Aorta (tissue), 5 donors: Measurements from ENCODE around the gene PRR3. TPM values are rescaled to one million over a fixed set of nuclear protein-coding genes. Genes with fewer than 3 reads are reported as not detected.
A peak's percentile ranks its signal among the peaks of the same experiment; 100 is the strongest.

Source experiments
- ATAC-seq: fragments of 200-7000 bp; cut with Tn5 transposase; one replicate; pipeline ENCODE4 v1.9.1; 2022; ENCODE audit warnings: moderate library complexity; ENCODE audit not compliant: low FRiP score
- DNase-seq, 2 donors: peaks; one replicate each; pipeline ENCODE4 v3.0.0-alpha.2; 2020
- H3K27ac ChIP-seq, 2 donors: one replicate each; pipeline ENCODE4 v1.5.1; 2013; ENCODE audit warnings: low read length in 2 of 2, mild to moderate bottlenecking in 2 of 2, moderate library complexity in 2 of 2, control low read depth in 1 of 2, inconsistent platforms in 1 of 2, low read depth in 1 of 2
- H3K27me3 ChIP-seq, 2 donors: one replicate each; pipeline ENCODE4 v1.6.1; 2013; ENCODE audit warnings: control low read depth in 1 of 2, low read length in 1 of 2, mild to moderate bottlenecking in 1 of 2, moderate library complexity in 1 of 2; ENCODE audit not compliant: insufficient read depth in 2 of 2, control insufficient read depth in 1 of 2
- H3K36me3 ChIP-seq, 2 donors: one replicate each; pipeline ENCODE4 v1.6.1; 2013; ENCODE audit warnings: control low read depth in 1 of 2, low read length in 1 of 2, mild to moderate bottlenecking in 1 of 2; ENCODE audit not compliant: insufficient read depth in 2 of 2, control insufficient read depth in 1 of 2
- H3K4me1 ChIP-seq, 2 donors: one replicate each; pipeline ENCODE4 v1.6.1; 2013; ENCODE audit warnings: low read length in 2 of 2, control low read depth in 1 of 2, mild to moderate bottlenecking in 1 of 2, moderate library complexity in 1 of 2; ENCODE audit not compliant: insufficient read depth in 2 of 2, control insufficient read depth in 1 of 2
- H3K4me3 ChIP-seq, 2 donors: one replicate each; pipeline ENCODE4 v1.5.1; 2013; ENCODE audit warnings: low read length in 2 of 2, control low read depth in 1 of 2, mild to moderate bottlenecking in 1 of 2
- H3K9me3 ChIP-seq: one replicate; pipeline ENCODE4 v1.6.1; 2013; ENCODE audit warnings: mild to moderate bottlenecking, low read length; ENCODE audit not compliant: control insufficient read depth
- WGBS, 2 donors: extraction: QIAGEN DNeasy Blood & Tissue Kit; methylation state at CpG; one replicate each; pipeline ENCODE4 v1.1.7; 2013; 5-methylcytosine and 5-hydroxymethylcytosine counted together
- intact Hi-C, 2 donors: fragments of 100-400 bp; cut with DNase I; formaldehyde crosslinking; loops; one replicate each; pipeline versions ENCODE4 v1.14.2 to v1.15.0; 2022
- long read RNA-seq, 2 donors: library from polyadenylated mRNA; unstranded; transcript quantifications; one replicate each; pipeline ENCODE4 v2.0.0, GENCODE V29; 2020 to 2021
- polyA plus RNA-seq, 2 donors: library from polyadenylated mRNA; stranded (reverse); fragments of 200-250 nt; gene quantifications; one replicate each; pipeline ENCODE4 v1.2.3, GENCODE V29; 2013
- total RNA-seq, 2 donors: library from RNA; stranded (reverse); fragmentation: NEBNext Ultra II Directional; extraction: Animal tissue kit (Norgen Biotek cat#: 25700); gene quantifications; one replicate each; pipeline ENCODE4 v1.2.1, GENCODE V29; 2021
- donor health status: healthy with polysubstance abuse.
- donor health status: Bipolar disorder and iron deficiency.
- donor health status: DM: no; HTN: no; CAD: no.
- donor health status: DM: no; HTN: no; CAD: no.
- donor health status: DM: yes; HTN: yes; CAD: no.

PRR3 gene, protein sequence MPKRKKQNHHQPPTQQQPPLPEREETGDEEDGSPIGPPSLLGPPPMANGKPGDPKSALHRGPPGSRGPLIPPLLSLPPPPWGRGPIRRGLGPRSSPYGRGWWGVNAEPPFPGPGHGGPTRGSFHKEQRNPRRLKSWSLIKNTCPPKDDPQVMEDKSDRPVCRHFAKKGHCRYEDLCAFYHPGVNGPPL
- total RNA-seq (10 to 100 TPM in 1 of 2 donors, 1 to 10 TPM in 1; 7.5 to 11.6 TPM), polyA plus RNA-seq (1 to 10 TPM; 4.1 to 9.5 TPM)
- long read RNA-seq, donor 1, partial matches to known transcripts: 1 of 11 reads
- long read RNA-seq, donor 1, other reads (novel, unspliced or antisense): 9 of 11 reads
- long read RNA-seq, donor 2, partial matches to known transcripts: 0 of 2 reads
- long read RNA-seq, donor 2, other reads (novel, unspliced or antisense): 1 of 2 reads

DNA sequence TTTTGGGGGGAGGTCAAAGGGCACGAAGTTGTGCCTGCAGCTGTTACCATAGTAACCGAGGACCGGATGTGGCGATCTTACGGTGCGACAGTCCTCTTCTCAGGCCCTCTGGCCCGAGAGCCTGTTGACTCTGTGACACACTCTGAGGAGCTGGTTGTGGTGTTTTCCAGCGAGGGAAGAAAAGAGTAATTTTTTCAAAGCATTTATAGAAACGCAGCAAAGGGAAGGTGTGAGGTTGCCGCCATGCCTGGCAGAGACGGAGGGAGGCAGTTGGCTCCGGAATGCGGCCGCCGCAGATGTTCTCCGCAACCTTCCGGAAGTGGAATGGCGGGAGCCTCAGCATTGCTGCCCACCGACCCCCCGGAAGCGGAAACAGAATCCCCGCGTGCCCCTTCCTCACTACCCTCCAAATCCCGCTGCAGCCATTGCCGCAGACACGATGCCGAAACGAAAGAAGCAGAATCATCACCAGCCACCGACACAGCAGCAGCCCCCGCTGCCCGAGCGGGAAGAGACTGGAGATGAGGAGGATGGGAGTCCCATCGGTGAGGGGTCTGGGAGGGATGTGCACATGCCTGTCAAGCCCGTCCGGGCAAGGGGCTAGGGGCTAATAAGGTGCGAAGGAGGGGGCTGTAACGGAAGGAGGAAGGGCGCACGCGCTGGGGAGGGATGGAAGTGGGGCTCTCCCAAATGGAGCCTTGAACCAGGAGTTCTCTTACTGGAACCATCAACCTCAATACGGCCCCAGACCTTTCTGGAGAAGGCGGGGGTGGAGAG, at the start of gene PRR3:
TSS of gene PRR3 (plus strand) at position 390 of the 777 bp plus-strand sequence. CDS start at position 440, 50 bp downstream.
- intact Hi-C loops: loop anchor here in 1 of 2 donors (5.0 kb wide), 2 partner anchors 60 to 165 kb away; partner anchors contain the start of genes MRPS18B, PPP1R10 and TUBB
- no peaks in the 10 kb centered on the region for H3K27me3 ChIP-seq
- H3K9me3 ChIP-seq: no peaks in the 10 kb centered on the region
- peaks cover 0 to 2% of the 10 kb centered on the region in 2 donors for H3K36me3 ChIP-seq
- ATAC-seq: peak; percentile 93
- no peaks in the 10 kb centered on the region for H3K4me1 ChIP-seq
- peak within 1 kb of the TSS; percentile 17 to 75 for H3K27ac ChIP-seq
- DNase-seq: peak; percentile 94 to 96
- peak within 1 kb of the TSS; percentile 67 to 69 for H3K4me3 ChIP-seq
- WGBS, 2 donors: 0 to 1% methylated on average over 42 of the region's 42 CpGs

DNA sequence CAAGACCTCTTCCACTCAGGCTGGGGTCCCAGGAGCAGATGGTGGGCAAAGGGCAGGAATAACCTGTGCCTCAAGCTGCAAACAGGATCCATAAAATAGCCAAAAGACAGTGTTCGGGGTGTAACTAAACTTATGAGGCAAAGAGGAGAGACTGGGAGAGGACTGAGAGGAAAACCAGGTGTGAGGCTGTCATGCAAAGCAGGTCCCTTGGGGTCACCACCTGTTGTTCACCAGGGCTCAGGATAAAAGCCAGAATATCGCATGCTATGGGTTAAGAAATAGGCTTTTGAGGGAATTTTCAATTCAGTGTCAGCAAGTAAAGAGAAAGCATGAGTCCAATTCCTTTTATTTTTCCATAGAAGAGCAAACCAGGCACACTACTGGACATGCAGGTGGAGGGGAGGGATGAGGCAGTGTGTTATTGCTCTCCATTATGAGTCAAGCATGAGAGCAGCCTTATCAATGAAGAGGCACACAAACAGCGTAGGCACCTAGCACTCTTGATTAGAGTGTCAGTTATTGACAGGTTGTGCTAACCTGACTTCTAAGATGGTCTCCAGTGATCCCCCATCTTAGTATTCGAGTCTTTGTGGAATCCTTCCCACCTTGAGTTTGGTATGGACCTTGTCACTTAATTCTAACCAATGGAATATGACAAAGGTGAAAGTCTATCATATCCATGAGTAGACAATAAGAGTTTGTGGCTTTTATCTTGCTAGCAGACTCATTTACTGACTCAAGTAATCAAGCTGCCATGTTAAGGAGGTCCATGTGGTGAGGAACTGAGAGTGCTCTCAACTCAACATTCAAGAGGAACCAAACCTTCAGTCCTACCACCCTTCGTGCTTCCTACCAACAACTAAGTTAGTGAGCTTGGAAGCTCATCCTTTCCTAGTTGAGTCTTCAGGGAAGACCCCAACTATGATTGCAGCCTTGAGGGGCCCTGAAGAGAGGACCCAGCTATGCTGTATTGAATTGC, 49.0 kb upstream of the PRR3 start:
- H3K27ac ChIP-seq: no peak overlapping the region
- 86 to 87% methylated on average over 5 of the region's 5 CpGs for WGBS, 2 donors
- no peak overlapping the region for H3K4me3 ChIP-seq
- H3K36me3 ChIP-seq: no peaks in the 10 kb centered on the region
- intact Hi-C loops: no loop called here
- no peak for ATAC-seq
- no peaks in the 10 kb centered on the region for H3K9me3 ChIP-seq
- no peak for DNase-seq
- H3K27me3 ChIP-seq: no peaks in the 10 kb centered on the region
- no peaks in the 10 kb centered on the region for H3K4me1 ChIP-seq

DNA sequence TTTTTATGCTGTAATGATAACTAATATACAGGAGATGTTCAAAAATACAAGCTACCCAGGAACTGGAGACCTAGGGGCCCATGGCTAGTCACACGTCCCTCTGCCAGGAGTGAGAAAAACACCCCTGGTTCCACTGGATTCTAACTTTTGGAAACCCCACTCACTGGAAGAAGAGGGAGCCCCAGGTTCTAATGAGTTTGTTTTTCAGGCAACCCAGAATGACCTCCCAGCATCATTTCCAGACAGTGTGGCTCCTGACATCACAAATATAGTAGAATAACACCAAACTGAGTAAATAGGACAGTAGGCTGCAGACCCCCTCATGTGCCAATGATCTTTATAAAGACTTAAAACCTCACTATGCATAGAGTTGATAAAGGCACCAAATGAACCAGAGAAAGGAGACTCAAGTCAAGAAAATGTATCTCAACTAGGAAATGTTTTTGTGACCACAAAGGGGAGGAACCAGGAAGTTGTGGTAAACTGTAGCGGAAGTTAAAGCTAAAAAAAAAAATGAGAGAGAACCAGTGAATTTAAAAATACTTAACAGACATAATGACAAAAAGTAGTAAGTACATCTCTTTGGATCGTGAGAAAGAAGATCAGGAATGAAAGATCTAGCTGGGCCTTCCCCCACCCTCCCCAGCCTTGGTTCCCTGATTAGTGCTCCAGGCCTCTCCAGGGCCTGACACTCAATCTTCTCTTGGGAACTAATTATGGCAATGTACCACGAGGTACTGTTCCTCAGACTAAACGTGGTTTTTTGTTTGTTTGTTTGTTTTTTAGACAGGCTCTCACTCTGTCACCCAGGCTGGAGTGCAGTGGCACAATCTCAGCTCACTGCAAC, 48.0 kb upstream of the PRR3 start:
- 48 to 50% methylated on average over 5 of the region's 5 CpGs for WGBS, 2 donors
- Histone ChIP-seq H3K4me1 (no peaks in the 10 kb centered on the region), H3K4me3 (no peak overlapping the region), H3K27ac (no peak overlapping the region), H3K9me3 (no peaks in the 10 kb centered on the region), H3K27me3 (no peaks in the 10 kb centered on the region), H3K36me3 (no peaks in the 10 kb centered on the region)
- intact Hi-C loops: no loop called here
- DNase-seq (no peak), ATAC-seq (no peak)

DNA sequence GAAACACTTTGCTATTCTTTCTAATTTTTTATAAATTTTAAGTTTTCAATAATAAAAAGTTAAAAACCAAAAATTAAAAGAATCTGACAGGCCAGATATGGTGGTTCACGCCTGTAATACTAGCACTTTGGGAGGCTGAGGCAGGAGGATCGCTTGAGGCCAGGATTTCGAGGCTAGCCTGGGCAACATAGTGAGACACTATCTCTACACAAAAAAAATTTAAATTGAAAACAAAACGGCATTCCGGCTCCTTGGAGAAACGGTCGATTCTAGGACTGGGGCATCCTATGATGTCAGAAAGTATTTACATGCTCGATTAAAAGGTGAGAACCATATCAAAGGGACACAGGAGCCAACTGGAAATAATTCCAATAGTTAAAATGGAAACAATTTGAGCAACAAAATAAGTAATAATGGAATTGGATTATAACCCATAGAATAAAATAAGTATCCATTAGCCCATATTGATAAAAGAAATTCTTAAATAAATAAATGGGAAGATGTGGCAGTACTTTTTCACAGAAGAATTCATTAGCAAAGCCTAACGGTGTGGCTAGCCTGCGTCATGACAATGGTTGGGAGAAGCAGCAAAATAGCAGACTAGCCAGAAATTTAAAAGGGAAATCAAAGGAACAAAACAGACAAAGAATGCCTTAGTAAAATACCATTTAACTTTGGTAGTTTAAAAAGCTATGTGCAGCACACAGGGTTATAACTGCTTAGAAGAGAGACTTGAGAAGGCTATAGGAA, 46.5 kb upstream of the PRR3 start:
- Histone ChIP-seq H3K27ac (no peak overlapping the region), H3K36me3 (no peaks in the 10 kb centered on the region), H3K27me3 (no peaks in the 10 kb centered on the region), H3K9me3 (no peaks in the 10 kb centered on the region), H3K4me3 (no peak overlapping the region), H3K4me1 (no peaks in the 10 kb centered on the region)
- intact Hi-C loops: no loop called here
- DNase-seq (no peak), ATAC-seq (no peak)
- WGBS, 2 donors: 79 to 82% methylated on average over 10 of the region's 10 CpGs

DNA sequence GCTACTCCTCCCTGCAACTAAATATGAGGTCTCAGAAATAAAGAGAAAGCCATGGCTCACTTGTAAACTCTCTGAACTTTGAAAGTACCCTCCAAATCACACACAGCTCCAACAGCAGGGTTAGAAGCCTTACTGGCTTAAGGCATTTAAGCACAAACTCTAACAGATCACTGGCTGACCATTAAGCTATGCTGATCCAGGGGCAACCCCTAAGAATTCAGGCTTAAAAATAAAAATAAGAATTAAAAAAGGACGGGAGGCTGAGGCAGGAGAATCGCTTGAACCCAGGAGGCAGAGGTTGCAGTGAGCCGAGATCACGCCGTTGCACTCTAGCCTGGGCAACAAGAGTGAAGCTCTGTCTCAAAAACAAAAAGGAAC, 45.9 kb upstream of the PRR3 start:
- intact Hi-C loops: no loop called here
- H3K4me1 ChIP-seq: no peaks in the 10 kb centered on the region
- no peak overlapping the region for H3K4me3 ChIP-seq
- no peaks in the 10 kb centered on the region for H3K9me3 ChIP-seq
- no peaks in the 10 kb centered on the region for H3K36me3 ChIP-seq
- 59 to 74% methylated on average over 5 of the region's 5 CpGs for WGBS, 2 donors
- no peaks in the 10 kb centered on the region for H3K27me3 ChIP-seq
- ATAC-seq (no peak), DNase-seq (no peak)
- H3K27ac ChIP-seq: no peak overlapping the region

DNA sequence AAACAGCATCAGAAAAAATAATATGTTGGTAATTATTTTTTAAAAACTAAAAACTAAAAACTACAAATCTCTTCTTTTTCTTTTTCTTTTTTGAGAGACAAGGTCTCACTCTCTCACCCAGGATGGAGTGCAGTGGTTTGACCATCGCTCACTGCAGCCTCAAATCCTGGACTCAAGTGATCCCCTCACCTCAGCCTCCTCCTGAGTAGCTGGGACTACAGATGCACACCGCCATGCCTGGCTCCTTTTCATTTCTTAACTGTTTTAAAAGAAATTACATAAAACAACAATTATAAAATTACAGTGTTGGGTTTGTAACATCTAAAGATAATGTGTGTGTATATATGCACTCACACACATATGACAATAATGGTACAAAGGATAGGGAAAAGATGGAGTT, 43.6 kb upstream of the PRR3 start:
- Histone ChIP-seq H3K9me3 (no peaks in the 10 kb centered on the region), H3K4me3 (no peak overlapping the region), H3K27me3 (no peaks in the 10 kb centered on the region), H3K27ac (no peak overlapping the region), H3K36me3 (no peaks in the 10 kb centered on the region), H3K4me1 (no peaks in the 10 kb centered on the region)
- DNase-seq (no peak), ATAC-seq (no peak)
- 89 to 94% methylated on average over 2 of the region's 2 CpGs for WGBS, 2 donors
- intact Hi-C loops: no loop called here

DNA sequence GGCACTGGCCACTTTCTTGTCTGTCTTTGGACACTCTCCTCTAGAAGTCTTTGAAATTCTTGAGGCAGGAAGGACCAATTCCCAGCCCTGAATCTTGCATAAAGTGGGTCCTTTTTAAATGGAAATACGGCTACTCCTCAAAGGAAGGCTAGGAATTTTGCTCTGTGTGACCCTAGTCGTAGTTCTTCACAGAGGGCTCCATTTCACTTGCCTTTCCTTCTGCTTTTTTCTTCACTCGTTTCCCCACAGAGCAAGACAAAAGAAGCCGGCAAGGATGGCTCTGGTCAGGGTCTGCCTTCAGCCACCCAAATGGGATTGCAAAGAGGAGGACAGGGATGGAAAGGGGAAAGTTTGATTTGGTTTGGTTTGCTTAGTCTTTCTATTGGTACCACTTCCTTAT, 42.0 kb upstream of the PRR3 start:
- no peak overlapping the region for H3K27ac ChIP-seq
- H3K4me1 ChIP-seq: no peaks in the 10 kb centered on the region
- ATAC-seq (no peak), DNase-seq (no peak)
- WGBS, 2 donors: 21 to 28% methylated on average over 4 of the region's 4 CpGs
- no peaks in the 10 kb centered on the region for H3K9me3 ChIP-seq
- no peak overlapping the region for H3K4me3 ChIP-seq
- intact Hi-C loops: no loop called here
- H3K36me3 ChIP-seq: no peaks in the 10 kb centered on the region
- H3K27me3 ChIP-seq: no peaks in the 10 kb centered on the region
